Suprapubic skin (tissue), 3 donors: ENCODE data around the gene OR2A42.
"Not testable (repeated sequence)": the region's sequence is repeated elsewhere in the genome, so short reads cannot be mapped to it uniquely, and the experiment has no call there.

Experiments
- EP300 ChIP-seq: sonication (generic); formaldehyde crosslinking; IDR thresholded peaks from one replicate; pipeline ENCODE4 v1.6.1; 2017; ENCODE audit warnings: antibody characterized with exemption
- TF ChIP-seq, protein P1 (sequence below), 2 donors: fragments of 200-600 bp in 1 of 2; fragments of 450-650 bp in 1 of 2; sonication (generic) in 1 of 2; IDR thresholded peaks; one replicate each; pipeline ENCODE4 v1.5.1; 2016 to 2019; ENCODE audit warnings: antibody characterized with exemption in 2 of 2, mild to moderate bottlenecking in 1 of 2, moderate library complexity in 1 of 2

DNA sequence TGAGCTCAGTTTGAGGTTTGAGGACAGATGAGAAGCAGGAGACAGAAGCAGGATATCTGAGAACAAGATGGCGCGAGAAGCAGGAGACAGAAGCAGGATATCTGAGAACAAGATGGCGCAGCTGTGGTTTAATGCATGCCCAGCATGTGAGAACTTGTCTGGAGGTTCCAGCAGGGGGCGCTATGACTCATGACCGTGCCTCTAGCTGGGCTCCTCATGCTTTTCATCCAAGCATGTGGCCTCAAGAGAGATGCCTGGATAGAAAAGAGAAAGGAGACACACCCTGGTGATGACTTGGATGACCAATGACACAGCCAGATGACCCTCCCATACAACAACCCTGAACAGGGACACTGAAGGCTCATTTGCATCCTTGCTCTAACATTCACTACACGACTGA, 40.6 kb upstream of the OR2A42 start:
- TF ChIP-seq, protein P1, sequence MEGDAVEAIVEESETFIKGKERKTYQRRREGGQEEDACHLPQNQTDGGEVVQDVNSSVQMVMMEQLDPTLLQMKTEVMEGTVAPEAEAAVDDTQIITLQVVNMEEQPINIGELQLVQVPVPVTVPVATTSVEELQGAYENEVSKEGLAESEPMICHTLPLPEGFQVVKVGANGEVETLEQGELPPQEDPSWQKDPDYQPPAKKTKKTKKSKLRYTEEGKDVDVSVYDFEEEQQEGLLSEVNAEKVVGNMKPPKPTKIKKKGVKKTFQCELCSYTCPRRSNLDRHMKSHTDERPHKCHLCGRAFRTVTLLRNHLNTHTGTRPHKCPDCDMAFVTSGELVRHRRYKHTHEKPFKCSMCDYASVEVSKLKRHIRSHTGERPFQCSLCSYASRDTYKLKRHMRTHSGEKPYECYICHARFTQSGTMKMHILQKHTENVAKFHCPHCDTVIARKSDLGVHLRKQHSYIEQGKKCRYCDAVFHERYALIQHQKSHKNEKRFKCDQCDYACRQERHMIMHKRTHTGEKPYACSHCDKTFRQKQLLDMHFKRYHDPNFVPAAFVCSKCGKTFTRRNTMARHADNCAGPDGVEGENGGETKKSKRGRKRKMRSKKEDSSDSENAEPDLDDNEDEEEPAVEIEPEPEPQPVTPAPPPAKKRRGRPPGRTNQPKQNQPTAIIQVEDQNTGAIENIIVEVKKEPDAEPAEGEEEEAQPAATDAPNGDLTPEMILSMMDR (IDR thresholded peaks at IDR 0.05) = not testable (repeated sequence)
- not testable (repeated sequence) for TF ChIP-seq EP300
